Calu3 (cell line): ENCODE results near the gene TSPOAP1. TPM values are rescaled to one million over a fixed set of nuclear protein-coding genes. Genes with fewer than 3 reads are reported as not detected.

ENCODE experiments used
- BruUV-seq: library from RNA; stranded (reverse); fragments of 400-500 nt; replicated peaks from 2 replicates; lab custom pipeline; 2021; lab: Mats Ljungman, UMichigan
- CTCF ChIA-PET: fragments of 300-600 bp; sonication (Branson Sonifier 250); formaldehyde crosslinking; loops from one replicate; lab custom pipeline; 2022; ENCODE audit warnings: antibody characterized with exemption; lab: Charles Lee
- DNase-seq: peaks from one replicate; pipeline ENCODE4 v3.0.0; 2022
- H3K27ac Mint-ChIP-seq: one replicate; pipeline ENCODE4 v1.8.0; 2022; ENCODE audit warnings: mixed read lengths; ENCODE audit not compliant: unreplicated experiment
- H3K27me3 Mint-ChIP-seq: one replicate; pipeline ENCODE4 v1.8.0; 2022; ENCODE audit warnings: mixed read lengths; ENCODE audit not compliant: unreplicated experiment
- H3K36me3 Mint-ChIP-seq: one replicate; pipeline ENCODE4 v1.8.0; 2022; ENCODE audit warnings: mild to moderate bottlenecking, moderate library complexity, mixed read lengths; ENCODE audit not compliant: insufficient read depth, unreplicated experiment
- H3K4me1 Mint-ChIP-seq: one replicate; pipeline ENCODE4 v1.8.0; 2022; ENCODE audit warnings: mild to moderate bottlenecking, low read depth, mixed read lengths; ENCODE audit not compliant: unreplicated experiment
- H3K4me3 Mint-ChIP-seq: one replicate; pipeline ENCODE4 v1.8.0; 2022; ENCODE audit warnings: mild to moderate bottlenecking, low read depth, moderate library complexity, mixed read lengths; ENCODE audit not compliant: unreplicated experiment
- H3K9me3 Mint-ChIP-seq: one replicate; pipeline ENCODE4 v1.8.0; 2022; ENCODE audit warnings: low read depth, mixed read lengths; ENCODE audit not compliant: unreplicated experiment
- CTCF ChIP-seq: fragments of 200-600 bp; IDR thresholded peaks from one replicate; pipeline ENCODE4 v1.8.0; 2022; ENCODE audit warnings: antibody characterized with exemption; ENCODE audit not compliant: unreplicated experiment
- intact Hi-C: fragments of 100-400 bp; cut with micrococcal nuclease; formaldehyde crosslinking; loops from one replicate; pipeline ENCODE4 v1.10.0; 2022; ENCODE audit not compliant: unreplicated experiment
- total RNA-seq: library from RNA; stranded (reverse); gene quantifications from 2 replicates; pipeline ENCODE4 v1.2.3, GENCODE V29; 2022

TSPOAP1 gene
- total RNA-seq, 1 experiment from 2014 or later, result not detected

DNA sequence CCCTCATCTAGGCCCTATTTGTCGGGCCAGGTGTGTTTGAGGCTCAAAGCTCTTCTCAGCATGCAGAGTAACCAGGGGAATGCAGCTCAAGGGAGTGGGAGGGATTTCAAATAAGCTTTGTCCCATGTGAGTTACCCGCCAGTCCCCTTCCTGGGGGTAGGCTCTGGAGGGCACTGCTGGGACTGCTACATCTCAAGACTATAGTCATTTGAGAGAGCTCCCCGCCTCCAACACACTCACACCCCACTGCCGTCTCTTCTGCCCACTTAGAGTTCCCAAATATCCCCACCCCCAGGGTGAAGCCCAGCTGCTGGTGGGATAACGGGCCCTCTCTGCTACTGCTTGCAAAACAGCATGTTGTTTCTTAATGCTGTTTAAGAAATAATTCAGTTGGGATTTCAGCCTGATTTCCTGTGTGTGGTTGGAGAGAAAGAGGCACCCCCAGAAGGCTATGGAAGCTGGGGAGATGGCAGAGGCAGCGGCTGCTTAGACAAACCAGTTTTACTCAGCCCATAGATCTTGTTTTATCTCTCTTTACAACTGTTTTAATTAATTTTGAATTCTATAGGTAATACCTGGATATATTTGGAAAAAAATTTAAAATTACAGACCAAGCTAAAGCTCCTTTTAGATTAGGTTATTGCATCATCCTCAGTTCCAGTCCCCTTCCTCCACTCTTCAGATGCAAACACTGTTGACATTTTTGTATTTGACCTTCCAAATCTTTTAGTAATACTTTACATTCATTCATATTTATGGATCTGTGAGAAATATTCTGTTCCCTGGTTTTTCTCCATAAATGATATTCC is 43.8 kb downstream of the TSPOAP1 start:
- Mint-ChIP-seq H3K4me3 (no peak overlapping the region), H3K36me3 (peaks cover 2% of the 10 kb centered on the region), H3K9me3 (no peaks in the 10 kb centered on the region), H3K27me3 (peaks cover 68% of the 10 kb centered on the region), H3K4me1 (no peaks in the 10 kb centered on the region), H3K27ac (no peak overlapping the region)
- CTCF ChIA-PET, result no interaction called here
- no peak for DNase-seq
- TF ChIP-seq CTCF, result no peak
- intact Hi-C loops, result no loop called here
- BruUV-seq, result no TSS peak

DNA sequence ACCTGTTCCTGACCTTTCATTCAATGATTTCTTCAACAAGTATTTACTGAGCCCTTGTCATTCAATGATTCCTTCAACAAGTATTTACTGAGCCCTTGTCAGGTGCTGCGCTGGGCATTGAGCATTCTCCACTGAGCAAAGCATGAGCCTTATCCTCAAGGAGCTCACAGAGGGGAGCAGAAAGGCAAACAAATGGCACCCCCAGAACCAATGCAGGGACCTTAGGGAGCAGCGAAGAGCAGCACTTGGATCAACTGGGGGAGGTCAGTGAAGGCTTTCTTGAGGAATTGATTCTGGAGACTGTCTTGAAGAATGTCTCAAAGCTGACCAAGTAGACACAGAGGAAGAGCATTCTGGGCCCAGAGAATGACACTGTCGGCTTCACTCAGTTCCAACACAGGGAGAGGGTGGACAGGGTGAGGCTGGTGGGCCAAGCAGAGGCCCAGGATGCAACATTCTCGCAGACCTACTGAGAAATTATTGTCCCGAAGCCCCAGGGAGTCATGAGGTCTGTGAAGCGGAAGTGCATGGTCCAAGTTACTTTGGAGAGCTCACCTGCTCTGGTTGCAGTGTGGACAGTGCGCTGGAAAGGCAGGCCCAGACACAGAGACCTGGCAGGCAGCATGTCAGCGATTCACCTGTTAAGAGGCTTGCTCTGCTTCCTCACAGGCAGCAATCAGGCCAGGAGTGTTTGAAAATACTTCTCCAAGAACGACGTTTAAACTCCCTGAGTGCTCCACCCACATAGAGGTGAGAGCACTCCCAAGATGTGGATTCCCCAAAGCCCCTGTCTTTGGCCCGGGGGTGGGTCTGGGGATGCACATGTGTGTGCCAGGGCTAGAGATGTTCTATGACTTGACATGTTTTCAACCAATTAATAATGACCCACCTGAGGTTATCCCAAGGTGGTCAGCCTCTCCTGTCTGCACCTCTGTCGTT is 44.7 kb downstream of the TSPOAP1 start:
- Mint-ChIP-seq H3K9me3 (no peaks in the 10 kb centered on the region), H3K27ac (no peak overlapping the region), H3K4me1 (no peaks in the 10 kb centered on the region), H3K4me3 (no peak overlapping the region), H3K36me3 (peaks cover 4% of the 10 kb centered on the region), H3K27me3 (peaks cover 75% of the 10 kb centered on the region)
- no TSS peak for BruUV-seq
- TF ChIP-seq CTCF, result no peak
- CTCF ChIA-PET, result no interaction called here
- DNase-seq, result no peak
- intact Hi-C loops, result no loop called here

- peaks cover 80% of the 10 kb centered on the region for H3K27me3 Mint-ChIP-seq
- CTCF ChIA-PET, result no interaction called here
- no TSS peak for BruUV-seq
Measured at GRCh38 chr17:58282442-58282841, 46.2 kb downstream of the TSPOAP1 start.

More at GRCh38 chr17:58282442-58282841, 46.2 kb downstream of the TSPOAP1 start:
- no peaks in the 10 kb centered on the region for H3K9me3 Mint-ChIP-seq
- H3K36me3 Mint-ChIP-seq, result peaks cover 4% of the 10 kb centered on the region
- intact Hi-C loops, result no loop called here
- no peak for TF ChIP-seq CTCF
- no peak overlapping the region for H3K4me3 Mint-ChIP-seq
- no peak for DNase-seq
- no peak overlapping the region for H3K27ac Mint-ChIP-seq
- H3K4me1 Mint-ChIP-seq, result no peaks in the 10 kb centered on the region
